ENCODE results near the gene IRF2. TPM values are rescaled to one million over a fixed set of nuclear protein-coding genes. Genes with fewer than 3 reads are reported as not detected.

The IRF2 gene
- total and polyA plus RNA-seq, 4 donors = 16.4 to 65.8 (median 43.1) TPM

- TF ChIP-seq, protein P1, sequence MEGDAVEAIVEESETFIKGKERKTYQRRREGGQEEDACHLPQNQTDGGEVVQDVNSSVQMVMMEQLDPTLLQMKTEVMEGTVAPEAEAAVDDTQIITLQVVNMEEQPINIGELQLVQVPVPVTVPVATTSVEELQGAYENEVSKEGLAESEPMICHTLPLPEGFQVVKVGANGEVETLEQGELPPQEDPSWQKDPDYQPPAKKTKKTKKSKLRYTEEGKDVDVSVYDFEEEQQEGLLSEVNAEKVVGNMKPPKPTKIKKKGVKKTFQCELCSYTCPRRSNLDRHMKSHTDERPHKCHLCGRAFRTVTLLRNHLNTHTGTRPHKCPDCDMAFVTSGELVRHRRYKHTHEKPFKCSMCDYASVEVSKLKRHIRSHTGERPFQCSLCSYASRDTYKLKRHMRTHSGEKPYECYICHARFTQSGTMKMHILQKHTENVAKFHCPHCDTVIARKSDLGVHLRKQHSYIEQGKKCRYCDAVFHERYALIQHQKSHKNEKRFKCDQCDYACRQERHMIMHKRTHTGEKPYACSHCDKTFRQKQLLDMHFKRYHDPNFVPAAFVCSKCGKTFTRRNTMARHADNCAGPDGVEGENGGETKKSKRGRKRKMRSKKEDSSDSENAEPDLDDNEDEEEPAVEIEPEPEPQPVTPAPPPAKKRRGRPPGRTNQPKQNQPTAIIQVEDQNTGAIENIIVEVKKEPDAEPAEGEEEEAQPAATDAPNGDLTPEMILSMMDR (IDR thresholded peaks at IDR 0.05; ENCODE audit: control extremely low read depth, extremely low read depth) = no peak
- H3K27ac ChIP-seq (ENCODE audit: low read depth in 1 of 2, low read length in 1 of 2) = no peak overlapping the region
- DNase-seq = no peak
- no peak overlapping the region for H3K4me3 ChIP-seq
- no peak overlapping the region for H3K9ac ChIP-seq (ENCODE audit: insufficient read depth in 1 of 2, low read length in 2 of 2)
- H3K36me3 ChIP-seq (ENCODE audit: control insufficient read depth in 4 of 4, insufficient read depth in 4 of 4, low read length in 4 of 4) = no peaks in the 10 kb centered on the region
- no peak for ATAC-seq (ENCODE audit: insufficient read depth, low FRiP score)
- H3K27me3 ChIP-seq (ENCODE audit: control insufficient read depth in 3 of 3, insufficient read depth in 3 of 3, low read length in 2 of 3) = no peaks in the 10 kb centered on the region
- H3K9me3 ChIP-seq (ENCODE audit: control insufficient read depth in 4 of 4, insufficient read depth in 3 of 4, low read length in 3 of 4) = peaks cover 0 to 2% (median 0%) of the 10 kb centered on the region in 4 donors
- peaks cover 0 to 4% (median 0%) of the 10 kb centered on the region in 5 donors for H3K4me1 ChIP-seq (ENCODE audit: control insufficient read depth in 5 of 5, insufficient read depth in 5 of 5, low read length in 5 of 5)
These were observed 25.6 kb upstream of the IRF2 start for GRCh38 chr4:184499996-184500395.

DNA sequence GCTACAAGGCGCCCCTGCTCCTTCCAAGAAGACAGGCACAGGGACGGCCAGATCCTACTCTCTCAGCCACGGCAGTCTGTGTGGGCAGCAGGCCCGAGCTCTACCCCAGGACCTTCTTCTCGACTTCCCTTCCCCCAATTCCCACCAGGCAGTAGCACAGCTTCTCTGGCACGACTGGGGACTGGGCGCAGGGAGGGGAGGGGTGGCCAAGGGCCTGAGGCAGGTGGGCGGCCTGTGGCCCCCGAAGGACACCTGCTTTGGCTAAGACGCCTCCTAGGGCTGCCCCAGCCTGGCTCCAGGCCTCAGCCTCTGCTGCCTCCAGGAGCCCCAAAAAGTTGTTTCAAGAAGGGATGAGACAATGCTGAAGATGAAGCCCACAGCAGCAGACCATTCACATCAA is 24.2 kb upstream of the IRF2 start:
- no peak overlapping the region for H3K9ac ChIP-seq (ENCODE audit: insufficient read depth in 1 of 2, low read length in 2 of 2)
- no peaks in the 10 kb centered on the region for H3K36me3 ChIP-seq (ENCODE audit: control insufficient read depth in 4 of 4, insufficient read depth in 4 of 4, low read length in 4 of 4)
- H3K27me3 ChIP-seq (ENCODE audit: control insufficient read depth in 3 of 3, insufficient read depth in 3 of 3, low read length in 2 of 3) = no peaks in the 10 kb centered on the region
- H3K4me1 ChIP-seq (ENCODE audit: control insufficient read depth in 5 of 5, insufficient read depth in 5 of 5, low read length in 5 of 5) = peaks cover 0 to 1% (median 0%) of the 10 kb centered on the region in 5 donors
- DNase-seq (no peak), ATAC-seq (ENCODE audit: insufficient read depth, low FRiP score) (no peak)
- no peak overlapping the region for H3K4me3 ChIP-seq
- WGBS, 2 donors = 95 to 96% methylated on average over 10 of the region's 10 CpGs
- H3K9me3 ChIP-seq (ENCODE audit: control insufficient read depth in 4 of 4, insufficient read depth in 3 of 4, low read length in 3 of 4) = peaks cover 0 to 2% (median 1%) of the 10 kb centered on the region in 4 donors
- TF ChIP-seq, protein P1 (IDR thresholded peaks at IDR 0.05; ENCODE audit: control extremely low read depth, extremely low read depth) = no peak
- H3K27ac ChIP-seq (ENCODE audit: low read depth in 1 of 2, low read length in 1 of 2) = no peak overlapping the region

DNA sequence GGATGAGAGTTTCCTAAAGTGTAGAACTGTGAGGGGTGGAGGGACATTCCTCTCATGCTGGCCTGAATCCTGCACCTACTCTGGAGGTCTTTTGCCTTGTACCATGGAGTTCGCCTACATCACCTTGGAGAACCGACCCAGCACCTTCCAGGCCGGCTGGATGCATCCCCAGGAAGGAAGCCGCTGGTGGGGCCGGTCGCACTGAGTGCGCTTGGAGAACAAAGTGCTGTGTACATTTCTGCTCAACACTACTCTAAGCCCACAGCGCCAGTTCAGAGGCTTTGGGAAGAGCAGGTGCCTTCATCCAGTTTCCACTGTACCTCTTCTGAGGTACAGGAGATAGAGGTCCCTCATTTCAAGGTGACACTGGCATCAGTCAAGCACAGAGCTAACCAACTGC is 15.4 kb upstream of the IRF2 start:
- no peak overlapping the region for H3K4me3 ChIP-seq
- H3K9ac ChIP-seq (ENCODE audit: insufficient read depth in 1 of 2, low read length in 2 of 2) = no peak overlapping the region
- H3K4me1 ChIP-seq (ENCODE audit: control insufficient read depth in 5 of 5, insufficient read depth in 5 of 5, low read length in 5 of 5) = peaks cover 0 to 4% (median 0%) of the 10 kb centered on the region in 5 donors
- H3K27ac ChIP-seq (ENCODE audit: low read depth in 1 of 2, low read length in 1 of 2) = no peak overlapping the region
- TF ChIP-seq, protein P1 (IDR thresholded peaks at IDR 0.05; ENCODE audit: control extremely low read depth, extremely low read depth) = no peak
- H3K36me3 ChIP-seq (ENCODE audit: control insufficient read depth in 4 of 4, insufficient read depth in 4 of 4, low read length in 4 of 4) = no peaks in the 10 kb centered on the region
- no peaks in the 10 kb centered on the region for H3K27me3 ChIP-seq (ENCODE audit: control insufficient read depth in 3 of 3, insufficient read depth in 3 of 3, low read length in 2 of 3)
- ATAC-seq (ENCODE audit: insufficient read depth, low FRiP score) (no peak), DNase-seq (no peak)
- 78 to 82% methylated on average over 8 of the region's 8 CpGs for WGBS, 2 donors
- peaks cover 0 to 2% (median 0%) of the 10 kb centered on the region in 4 donors for H3K9me3 ChIP-seq (ENCODE audit: control insufficient read depth in 4 of 4, insufficient read depth in 3 of 4, low read length in 3 of 4)

- H3K9me3 ChIP-seq (ENCODE audit: control insufficient read depth in 4 of 4, insufficient read depth in 3 of 4, low read length in 3 of 4) = no peaks in the 10 kb centered on the region
- no peak overlapping the region for H3K9ac ChIP-seq (ENCODE audit: insufficient read depth in 1 of 2, low read length in 2 of 2)
- DNase-seq = no peak
- WGBS, 2 donors = 73 to 87% methylated on average over 9 of the region's 9 CpGs
- H3K27ac ChIP-seq (ENCODE audit: low read depth in 1 of 2, low read length in 1 of 2) = no peak overlapping the region
- no peaks in the 10 kb centered on the region for H3K36me3 ChIP-seq (ENCODE audit: control insufficient read depth in 4 of 4, insufficient read depth in 4 of 4, low read length in 4 of 4)
- TF ChIP-seq, protein P1 (IDR thresholded peaks at IDR 0.05; ENCODE audit: control extremely low read depth, extremely low read depth) = no peak
- no peak for ATAC-seq (ENCODE audit: insufficient read depth, low FRiP score)
- peaks cover 0 to 4% (median 0%) of the 10 kb centered on the region in 5 donors for H3K4me1 ChIP-seq (ENCODE audit: control insufficient read depth in 5 of 5, insufficient read depth in 5 of 5, low read length in 5 of 5)
- H3K4me3 ChIP-seq = no peak overlapping the region
- H3K27me3 ChIP-seq (ENCODE audit: control insufficient read depth in 3 of 3, insufficient read depth in 3 of 3, low read length in 2 of 3) = no peaks in the 10 kb centered on the region
These were observed 13.2 kb upstream of the IRF2 start for GRCh38 chr4:184487503-184487902.
